ENCODE measurements around the gene WDR86. TPM values are rescaled to one million over a fixed set of nuclear protein-coding genes. Genes with fewer than 3 reads are reported as not detected.

Gene WDR86
- total and polyA plus RNA-seq, 2 experiments from 2014 or later: not detected

DNA sequence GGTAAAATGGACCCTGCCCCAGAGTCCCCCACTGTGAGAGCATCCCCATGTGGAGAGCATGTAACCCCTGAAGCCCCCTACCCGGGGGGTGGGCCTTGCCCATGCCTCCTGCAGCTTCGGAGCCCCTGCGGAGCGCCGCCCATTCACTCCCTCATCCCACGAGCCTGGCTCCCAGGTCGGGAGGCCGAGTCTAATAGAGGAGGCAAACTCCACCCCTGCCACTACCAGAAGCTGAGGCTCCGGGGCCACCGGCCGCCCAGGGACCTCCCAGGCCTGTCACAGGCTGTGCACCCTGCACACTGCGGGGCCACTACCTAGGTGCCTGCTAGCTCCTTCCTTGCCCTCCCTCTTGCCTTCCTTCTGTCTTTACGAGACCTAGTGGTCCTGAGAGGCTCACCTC lies 17.4 kb downstream of the WDR86 start:
- H3K27me3 ChIP-seq (replicated peaks; ENCODE audit: insufficient read depth): no peaks in the 10 kb centered on the region; the same call in 1 of the 2 replicates
- TF ChIP-seq EZH2 (IDR thresholded peaks at IDR 0.05; ENCODE audit: insufficient read depth, poor library complexity, severe bottlenecking): no peak
- TF ChIP-seq EZH2phosphoT487 (IDR thresholded peaks at IDR 0.05; ENCODE audit: insufficient read depth, low read depth): no peak
- no peaks in the 10 kb centered on the region for H3K4me1 ChIP-seq (ENCODE audit: insufficient read depth)
- no peak for DNase-seq
- no peak overlapping the region for H3K4me3 ChIP-seq
- no peaks in the 10 kb centered on the region for H4K20me1 ChIP-seq (ENCODE audit: insufficient read depth)
- no peaks in the 10 kb centered on the region for H3F3A ChIP-seq (ENCODE audit: insufficient read depth)
- 68 to 75% methylated on average over 13 of the region's 13 CpGs for WGBS, 2 experiments (ENCODE audit: low coverage in 1 of 2, low lambda C conversion rate in 2 of 2, missing lambda C conversion rate in 2 of 2)
- H3K79me2 ChIP-seq (ENCODE audit: insufficient read depth): no peaks in the 10 kb centered on the region
- no peaks in the 10 kb centered on the region for H3K36me3 ChIP-seq (ENCODE audit: low read depth)
- H3K4me2 ChIP-seq (ENCODE audit: unreplicated experiment): no peak overlapping the region
- no peak overlapping the region for H2AFZ ChIP-seq
- in situ Hi-C loops (cut with MboI): no loop called here
- no peaks in the 10 kb centered on the region for H3K9me3 ChIP-seq (ENCODE audit: low read depth)
- H3K9ac ChIP-seq: no peak overlapping the region
- no peak overlapping the region for H3K27ac ChIP-seq
- no peaks in the 10 kb centered on the region for H3K9me2 ChIP-seq (ENCODE audit: insufficient read depth)

- no peaks in the 10 kb centered on the region for H3K9me3 ChIP-seq (ENCODE audit: low read depth)
- H3K4me3 ChIP-seq: no peak overlapping the region
- H3K4me2 ChIP-seq (ENCODE audit: unreplicated experiment): no peak overlapping the region
- no peaks in the 10 kb centered on the region for H3K4me1 ChIP-seq (ENCODE audit: insufficient read depth)
- H3K36me3 ChIP-seq (ENCODE audit: low read depth): no peaks in the 10 kb centered on the region
- 54 to 64% methylated on average over 7 to 8 of the region's 8 CpGs for WGBS, 2 experiments (ENCODE audit: low coverage in 1 of 2, low lambda C conversion rate in 2 of 2, missing lambda C conversion rate in 2 of 2)
- H4K20me1 ChIP-seq (ENCODE audit: insufficient read depth): no peaks in the 10 kb centered on the region
- H3K27ac ChIP-seq: no peak overlapping the region
- TF ChIP-seq EZH2 (IDR thresholded peaks at IDR 0.05; ENCODE audit: insufficient read depth, poor library complexity, severe bottlenecking): no peak
- TF ChIP-seq EZH2phosphoT487 (IDR thresholded peaks at IDR 0.05; ENCODE audit: insufficient read depth, low read depth): no peak
- H2AFZ ChIP-seq: no peak overlapping the region
- no peak overlapping the region for H3K9ac ChIP-seq
- no peak for DNase-seq
- H3K9me2 ChIP-seq (ENCODE audit: insufficient read depth): no peaks in the 10 kb centered on the region
- no peaks in the 10 kb centered on the region for H3K79me2 ChIP-seq (ENCODE audit: insufficient read depth)
- in situ Hi-C loops (cut with MboI): no loop called here
- no peaks in the 10 kb centered on the region for H3F3A ChIP-seq (ENCODE audit: insufficient read depth)
- no peaks in the 10 kb centered on the region; the same call in 1 of the 2 replicates for H3K27me3 ChIP-seq (replicated peaks; ENCODE audit: insufficient read depth)
Observed at GRCh38 chr7:151392002-151392401, 17.8 kb downstream of the WDR86 start.

DNA sequence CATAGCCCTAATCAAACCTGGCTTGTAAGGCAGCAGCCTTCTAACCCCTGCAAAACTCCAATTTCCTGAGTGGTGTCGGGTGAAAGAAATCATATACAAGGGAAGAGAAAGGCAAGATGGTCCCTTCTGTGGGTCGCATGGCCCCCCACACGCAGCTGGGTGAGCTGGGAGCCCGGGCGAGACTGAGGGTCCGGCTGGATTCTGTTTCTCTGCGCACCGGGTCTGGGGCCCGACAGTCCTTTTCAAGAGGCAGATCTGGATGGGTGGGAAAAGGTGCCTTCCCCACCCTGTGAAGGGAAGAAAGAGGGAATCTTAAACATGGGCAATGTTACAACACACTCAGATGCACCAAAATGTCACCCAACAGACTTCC lies 18.5 kb downstream of the WDR86 start:
- Histone ChIP-seq H3K9ac (no peak overlapping the region), H3K27me3 (replicated peaks; ENCODE audit: insufficient read depth) (no peaks in the 10 kb centered on the region; the same call in 1 of the 2 replicates), H3K9me2 (ENCODE audit: insufficient read depth) (no peaks in the 10 kb centered on the region), H3K4me3 (no peak overlapping the region), H2AFZ (no peak overlapping the region), H3K36me3 (ENCODE audit: low read depth) (no peaks in the 10 kb centered on the region), H3K27ac (no peak overlapping the region), H3K79me2 (ENCODE audit: insufficient read depth) (no peaks in the 10 kb centered on the region), H3K4me2 (ENCODE audit: unreplicated experiment) (no peak overlapping the region), H4K20me1 (ENCODE audit: insufficient read depth) (no peaks in the 10 kb centered on the region), H3K4me1 (ENCODE audit: insufficient read depth) (no peaks in the 10 kb centered on the region), H3F3A (ENCODE audit: insufficient read depth) (no peaks in the 10 kb centered on the region), H3K9me3 (ENCODE audit: low read depth) (no peaks in the 10 kb centered on the region)
- 75 to 81% methylated on average over 9 of the region's 9 CpGs for WGBS, 2 experiments (ENCODE audit: low coverage in 1 of 2, low lambda C conversion rate in 2 of 2, missing lambda C conversion rate in 2 of 2)
- TF ChIP-seq EZH2phosphoT487 (IDR thresholded peaks at IDR 0.05; ENCODE audit: insufficient read depth, low read depth) (no peak), EZH2 (IDR thresholded peaks at IDR 0.05; ENCODE audit: insufficient read depth, poor library complexity, severe bottlenecking) (no peak)
- in situ Hi-C loops (cut with MboI): no loop called here
- no peak for DNase-seq

DNA sequence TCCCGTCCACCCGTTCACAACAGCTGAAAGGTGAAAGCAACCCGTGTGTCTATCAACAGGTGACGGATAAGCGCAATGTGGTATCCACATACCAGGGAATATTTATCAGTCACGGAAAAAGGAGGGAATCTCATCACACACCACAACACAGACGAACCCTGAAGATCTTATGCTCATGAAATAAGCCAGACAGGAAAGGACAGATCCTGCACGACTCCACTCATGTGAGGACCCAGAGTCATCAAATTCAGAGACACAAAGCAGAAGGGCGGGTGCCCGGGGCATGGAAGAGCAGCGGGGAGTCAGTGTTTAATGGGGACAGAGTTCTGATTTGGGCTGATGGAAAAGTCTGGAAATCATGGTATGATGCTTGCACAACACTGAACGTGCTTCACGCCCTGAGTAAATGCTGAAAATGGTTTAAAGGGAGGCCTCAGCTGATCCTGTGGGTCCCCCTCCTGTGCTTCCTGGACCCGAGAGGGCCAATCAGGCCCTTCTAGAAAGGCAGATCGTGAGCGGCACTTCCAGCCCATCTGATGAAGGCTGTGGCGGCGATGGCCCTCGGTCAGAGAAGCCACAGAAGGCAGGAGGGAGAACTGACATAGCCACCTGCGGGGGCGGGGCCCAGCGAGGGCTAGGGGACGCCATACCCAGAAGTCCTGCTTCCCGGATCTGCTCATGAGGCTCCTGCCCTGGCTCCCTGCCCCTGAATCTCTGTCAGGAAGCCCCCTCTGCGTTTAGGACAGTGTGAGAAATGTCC lies 19.1 kb downstream of the WDR86 start:
- no peaks in the 10 kb centered on the region for H3K9me3 ChIP-seq (ENCODE audit: low read depth)
- TF ChIP-seq EZH2phosphoT487 (IDR thresholded peaks at IDR 0.05; ENCODE audit: insufficient read depth, low read depth): no peak
- TF ChIP-seq EZH2 (IDR thresholded peaks at IDR 0.05; ENCODE audit: insufficient read depth, poor library complexity, severe bottlenecking): no peak
- no peaks in the 10 kb centered on the region for H3K79me2 ChIP-seq (ENCODE audit: insufficient read depth)
- no peak for DNase-seq
- WGBS, 2 experiments (ENCODE audit: low coverage in 1 of 2, low lambda C conversion rate in 2 of 2, missing lambda C conversion rate in 2 of 2): 68 to 69% methylated on average over 22 to 25 of the region's 25 CpGs
- no peaks in the 10 kb centered on the region for H3K36me3 ChIP-seq (ENCODE audit: low read depth)
- H3K4me2 ChIP-seq (ENCODE audit: unreplicated experiment): no peak overlapping the region
- no peaks in the 10 kb centered on the region for H3K4me1 ChIP-seq (ENCODE audit: insufficient read depth)
- no peaks in the 10 kb centered on the region for H4K20me1 ChIP-seq (ENCODE audit: insufficient read depth)
- H3K9ac ChIP-seq: no peak overlapping the region
- in situ Hi-C loops (cut with MboI): no loop called here
- no peaks in the 10 kb centered on the region for H3F3A ChIP-seq (ENCODE audit: insufficient read depth)
- H3K27ac ChIP-seq: no peak overlapping the region
- no peaks in the 10 kb centered on the region for H3K9me2 ChIP-seq (ENCODE audit: insufficient read depth)
- H2AFZ ChIP-seq: no peak overlapping the region
- no peak overlapping the region for H3K4me3 ChIP-seq
- no peaks in the 10 kb centered on the region; the same call in 1 of the 2 replicates for H3K27me3 ChIP-seq (replicated peaks; ENCODE audit: insufficient read depth)
